Glomerular visceral epithelial cell (primary cell): ENCODE results near the gene RSPO3.

Experiments used
- DNase-seq: peaks from one replicate; pipeline ENCODE4 v3.0.0-alpha.2; 2016; ENCODE audit errors: extremely low spot score

RSPO3 gene

GRCh38 chr6:127111526-127111925 lies 6.9 kb upstream of the RSPO3 start:
- DNase-seq: peak; percentile 84

- no peak for DNase-seq
These were observed 4.2 kb upstream of the RSPO3 start for GRCh38 chr6:127114214-127114760.

GRCh38 chr6:127115084-127115655 lies 3.3 kb upstream of the RSPO3 start:
- DNase-seq: no peak

- no peak for DNase-seq
These were observed 2.7 kb upstream of the RSPO3 start for GRCh38 chr6:127115746-127116145.

GRCh38 chr6:127117979-127118297 lies 533 bp upstream of the RSPO3 start:
- no peak for DNase-seq

GRCh38 chr6:127119102-127120022 lies 891 bp downstream of the RSPO3 start:
- DNase-seq: peak; percentile 46

GRCh38 chr6:127120023-127120786 lies 1.7 kb downstream of the RSPO3 start:
- peak; percentile 6 for DNase-seq

GRCh38 chr6:127120787-127121636 lies 2.5 kb downstream of the RSPO3 start:
- peak; percentile 80 for DNase-seq

GRCh38 chr6:127121637-127121960 lies 3.1 kb downstream of the RSPO3 start:
- DNase-seq: no peak

- DNase-seq: no peak
These were observed 5.7 kb downstream of the RSPO3 start for GRCh38 chr6:127124172-127124571.

GRCh38 chr6:127124680-127125079 lies 6.2 kb downstream of the RSPO3 start:
- no peak for DNase-seq

- no peak for DNase-seq
These were observed 9.6 kb downstream of the RSPO3 start for GRCh38 chr6:127128066-127128465.

- no peak for DNase-seq
These were observed 10.8 kb downstream of the RSPO3 start for GRCh38 chr6:127129251-127129650.

- no peak for DNase-seq
These were observed 12.8 kb downstream of the RSPO3 start for GRCh38 chr6:127131275-127131674.

- DNase-seq: no peak
These were observed 13.4 kb downstream of the RSPO3 start for GRCh38 chr6:127131772-127132376.

GRCh38 chr6:127134136-127134535 lies 15.7 kb downstream of the RSPO3 start:
- no peak for DNase-seq

- no peak for DNase-seq
These were observed 18.3 kb downstream of the RSPO3 start for GRCh38 chr6:127136786-127137185.

- peak; percentile 53 for DNase-seq
These were observed 28.5 kb downstream of the RSPO3 start for GRCh38 chr6:127146932-127147331.

GRCh38 chr6:127147534-127147933 lies 29.1 kb downstream of the RSPO3 start:
- no peak for DNase-seq

GRCh38 chr6:127148511-127148910 lies 30.0 kb downstream of the RSPO3 start:
- DNase-seq: no peak

GRCh38 chr6:127154509-127154908 lies 36.0 kb downstream of the RSPO3 start:
- no peak for DNase-seq
